Stimulated activated CD4-positive, alpha-beta T cell treated with anti-CD3 and anti-CD28 coated beads, Interleukin-4, amount 100 ng/mL, for 1 hour (primary cell): ENCODE measurements around the gene TMEM80.
"Not testable (repeated sequence)": the region's sequence is repeated elsewhere in the genome, so short reads cannot be mapped to it uniquely, and the experiment has no call there.

Experiments
- DNase-seq: peaks from one replicate; pipeline ENCODE4 v3.0.0-alpha.2; 2020

The TMEM80 gene

DNA sequence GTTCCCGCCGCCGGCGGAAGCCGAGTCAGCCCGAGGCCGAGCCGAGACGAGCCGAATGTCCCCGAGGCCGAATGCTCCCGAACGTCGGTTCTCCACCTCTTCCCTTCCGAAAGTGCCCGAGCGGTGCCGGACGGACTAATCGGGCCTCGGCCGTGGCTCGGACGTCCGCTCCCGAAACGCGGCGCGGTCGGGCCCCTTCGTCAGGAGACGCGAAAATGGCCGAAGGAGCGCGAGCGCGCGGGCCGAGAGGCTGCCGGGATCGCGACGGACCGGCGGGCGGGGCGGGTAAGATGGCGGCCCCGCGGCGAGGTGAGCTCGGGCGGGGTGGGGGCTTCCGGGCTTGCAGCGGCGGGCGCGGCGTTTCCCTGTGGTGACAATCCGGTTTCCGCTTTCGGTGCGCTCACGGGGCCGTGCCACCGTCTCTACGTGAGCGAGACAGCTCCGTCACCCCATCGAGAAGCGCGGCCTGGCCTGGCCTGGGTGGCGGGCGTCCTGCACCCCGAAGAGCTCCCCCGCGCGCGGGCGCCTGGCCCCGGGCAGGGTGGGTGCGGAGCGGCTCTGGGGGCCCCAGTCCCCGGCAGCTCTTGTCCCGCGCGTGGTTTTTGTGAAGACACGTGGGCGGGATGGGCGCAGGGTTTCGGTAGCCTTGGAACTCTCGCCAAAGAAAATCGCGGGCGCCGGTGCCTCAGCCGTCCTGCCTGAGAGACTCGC is at the start of gene TMEM80:
Gene TMEM80 (plus strand): TSS at position 279 of the 711 bp plus-strand sequence. CDS start 12 bp downstream, at position 291.
- peak; percentile 98 for DNase-seq

DNA sequence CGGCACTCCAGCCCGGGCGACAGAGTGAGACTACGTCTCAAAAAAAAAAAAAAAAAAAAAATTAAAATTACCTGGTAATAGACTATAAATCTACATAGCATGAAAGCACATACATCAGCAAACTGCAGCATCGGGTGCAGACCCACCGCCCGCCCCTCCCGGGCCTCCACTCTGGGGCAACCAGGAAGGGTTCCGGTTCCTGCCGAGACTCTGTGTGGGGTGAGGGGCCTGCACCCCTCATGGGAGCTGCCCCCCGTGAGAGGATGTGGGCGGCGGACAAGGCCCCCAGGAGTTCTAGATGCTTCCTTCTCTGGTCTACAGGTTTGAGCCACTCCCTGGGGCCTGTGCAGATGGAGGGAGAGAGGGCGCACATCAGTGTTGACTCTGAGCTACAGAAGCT is 49.4 kb upstream of the TMEM80 start:
- DNase-seq, result no peak

DNA sequence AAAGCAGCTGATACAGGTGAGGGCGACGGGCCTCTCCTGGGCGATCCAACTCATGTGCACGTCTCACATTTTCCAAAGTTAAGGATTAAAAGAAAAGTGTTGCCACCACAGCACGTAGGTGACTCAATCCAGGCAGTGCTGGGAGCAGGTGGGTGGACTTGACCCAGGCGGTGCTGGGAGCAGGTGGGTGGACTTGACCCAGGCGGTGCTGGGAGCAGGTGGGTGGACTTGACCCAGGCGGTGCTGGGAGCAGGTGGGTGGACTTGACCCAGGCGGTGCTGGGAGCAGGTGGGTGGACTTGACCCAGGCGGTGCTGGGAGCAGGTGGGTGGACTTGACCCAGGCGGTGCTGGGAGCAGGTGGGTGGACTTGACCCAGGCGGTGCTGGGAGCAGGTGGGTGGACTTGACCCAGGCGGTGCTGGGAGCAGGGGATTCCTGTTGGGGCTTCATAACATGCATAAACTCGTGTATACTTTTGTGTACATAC is 47.9 kb upstream of the TMEM80 start:
- DNase-seq, result not testable (repeated sequence)

DNA sequence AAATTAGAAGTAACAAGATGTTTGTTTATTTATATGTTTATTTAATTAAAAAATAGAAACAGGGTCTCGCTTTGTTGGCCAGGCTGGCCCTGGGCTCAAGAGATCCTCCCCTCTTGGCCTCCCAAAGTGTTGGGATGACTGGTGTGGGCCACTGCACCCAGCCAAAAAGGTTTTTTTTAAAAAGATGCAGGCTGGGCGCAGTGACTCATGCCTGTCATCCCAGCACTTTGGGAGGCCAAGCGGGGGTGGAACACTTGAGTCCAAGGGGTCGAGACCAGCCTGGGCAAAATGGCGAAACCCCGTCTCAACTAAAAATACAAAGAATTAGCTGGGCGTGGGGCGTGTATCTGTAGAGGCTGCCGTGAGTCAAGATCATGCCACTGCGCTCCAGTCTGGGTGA is 45.1 kb upstream of the TMEM80 start:
- DNase-seq, result no peak

DNA sequence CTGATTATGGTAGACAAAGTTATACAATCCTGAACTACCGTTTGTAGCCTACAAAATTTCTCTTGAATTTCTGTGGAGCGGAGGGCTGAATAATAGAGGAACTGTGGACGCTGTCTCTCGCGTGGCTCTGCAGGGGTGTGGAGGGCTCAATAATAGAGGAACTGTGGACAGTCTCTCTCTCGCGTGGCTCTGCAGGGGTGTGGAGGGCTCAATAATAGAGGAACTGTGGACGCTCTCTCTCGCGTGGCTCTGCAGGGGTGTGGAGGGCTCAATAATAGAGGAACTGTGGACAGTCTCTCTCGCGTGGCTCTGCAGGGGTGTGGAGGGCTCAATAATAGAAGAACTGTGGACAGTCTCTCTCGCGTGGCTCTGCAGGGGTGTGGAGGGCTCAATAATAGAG is 42.5 kb upstream of the TMEM80 start:
- not testable (repeated sequence) for DNase-seq

DNA sequence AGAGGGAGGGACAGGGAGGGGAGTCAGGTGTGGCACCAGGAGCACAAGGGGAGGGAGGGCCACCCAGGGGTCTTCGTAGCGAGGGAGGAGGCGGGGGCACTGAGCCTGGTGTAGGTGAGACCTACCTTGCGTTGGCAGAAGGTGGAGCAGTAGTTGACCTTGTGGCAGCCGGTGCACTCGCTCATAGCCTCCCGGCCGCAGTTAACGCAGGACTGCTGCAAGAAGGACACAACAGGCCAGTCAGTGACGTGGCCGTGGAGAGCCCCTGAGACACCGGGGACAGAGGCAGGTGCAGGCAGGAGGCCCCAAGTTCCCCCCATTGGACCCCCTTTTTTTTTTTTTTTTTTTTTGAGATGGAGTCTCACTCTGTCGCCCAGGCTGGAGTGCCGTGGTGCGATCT is 41.8 kb upstream of the TMEM80 start:
- DNase-seq, result no peak

DNA sequence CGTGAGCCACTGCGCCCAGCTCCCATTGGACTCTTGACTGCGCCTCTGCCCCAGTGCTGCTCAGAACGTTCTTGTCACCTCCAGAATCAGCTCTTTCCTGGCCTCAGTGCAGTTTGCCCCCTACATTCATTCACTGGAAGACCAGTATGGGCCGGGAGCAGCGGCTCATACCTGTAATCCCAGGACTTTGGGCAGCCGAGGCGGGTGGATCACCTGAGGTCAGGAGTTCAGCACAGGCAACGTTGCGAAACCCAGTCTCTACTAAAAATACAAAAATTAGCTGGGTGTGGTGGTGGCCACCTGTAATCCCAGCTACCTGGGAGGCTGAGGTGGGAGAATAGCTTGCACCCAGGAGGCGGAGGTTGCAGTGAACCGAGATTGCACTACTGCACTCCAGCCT is 41.2 kb upstream of the TMEM80 start:
- DNase-seq, result not testable (repeated sequence)

DNA sequence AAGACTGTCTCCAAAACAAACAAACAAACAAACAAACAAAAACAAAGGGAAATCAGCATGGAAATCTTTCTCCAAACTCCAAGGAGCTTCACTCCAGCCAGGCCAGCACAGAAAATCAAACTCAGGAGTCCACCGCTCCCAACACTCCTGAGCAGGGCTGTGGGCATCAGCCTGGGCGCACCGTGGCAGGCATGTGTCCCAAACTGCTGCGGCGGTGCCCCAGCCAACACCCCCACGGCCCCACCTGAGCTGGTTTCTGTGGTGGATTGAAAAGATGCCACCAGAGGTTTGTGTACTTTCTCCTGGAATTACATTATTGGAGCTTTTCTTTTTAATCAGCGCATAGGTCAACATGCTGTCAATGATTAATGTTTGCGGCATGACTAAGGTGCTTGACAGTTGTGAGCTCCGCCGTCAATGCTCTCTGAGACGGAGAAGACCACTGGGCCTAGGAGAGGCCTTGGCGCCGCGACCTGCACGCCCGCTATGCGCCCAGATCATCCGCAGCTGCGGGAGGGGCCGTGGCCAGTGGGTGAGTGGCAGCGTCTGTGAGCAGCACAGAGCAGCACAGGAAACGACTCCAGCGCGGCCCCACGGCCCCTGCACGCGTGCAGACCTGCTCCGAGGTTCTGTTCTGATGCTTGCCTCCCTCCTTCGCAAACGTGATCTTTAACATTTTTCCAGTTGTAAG is 40.4 kb upstream of the TMEM80 start:
- DNase-seq, result no peak

DNA sequence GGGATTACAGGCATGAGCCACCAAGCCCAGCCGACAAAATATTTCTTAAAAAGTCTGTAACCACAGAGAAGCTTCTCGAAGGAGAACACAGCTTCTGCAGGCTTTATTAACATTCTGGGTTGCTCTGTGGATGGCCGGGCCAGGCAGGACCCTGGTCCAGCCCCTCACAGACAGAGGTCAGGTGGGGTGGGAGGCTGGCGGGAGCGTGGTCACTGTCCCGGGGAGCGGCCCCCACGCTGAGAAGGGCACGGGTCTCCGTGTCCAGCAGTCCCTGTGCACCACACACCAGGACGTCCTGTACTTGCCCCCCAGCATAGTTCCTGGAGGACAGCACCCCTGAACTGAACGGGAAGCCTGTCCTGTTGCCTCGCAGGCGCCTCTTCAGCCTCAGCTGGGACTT is 39.2 kb upstream of the TMEM80 start:
- DNase-seq, result no peak

DNA sequence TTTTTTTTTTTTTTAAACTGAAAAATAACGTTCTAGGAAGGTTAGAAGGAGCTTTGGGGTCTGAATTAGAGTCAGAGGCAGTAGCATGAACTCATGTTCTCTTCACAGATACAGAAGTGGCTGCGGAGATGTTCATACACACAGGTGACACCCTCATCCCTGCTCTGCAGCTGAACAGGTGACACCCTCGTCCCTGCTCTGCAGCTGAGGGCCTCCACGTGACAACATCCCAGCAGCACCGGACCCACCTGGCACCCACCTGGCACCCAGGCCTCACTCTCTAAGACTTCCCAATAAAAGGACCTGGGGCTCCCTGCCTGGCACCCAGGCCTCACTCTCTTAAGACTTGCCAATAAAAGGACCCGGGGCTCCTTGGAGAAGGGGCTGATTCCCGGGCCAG is 38.8 kb upstream of the TMEM80 start:
- DNase-seq, result no peak

DNA sequence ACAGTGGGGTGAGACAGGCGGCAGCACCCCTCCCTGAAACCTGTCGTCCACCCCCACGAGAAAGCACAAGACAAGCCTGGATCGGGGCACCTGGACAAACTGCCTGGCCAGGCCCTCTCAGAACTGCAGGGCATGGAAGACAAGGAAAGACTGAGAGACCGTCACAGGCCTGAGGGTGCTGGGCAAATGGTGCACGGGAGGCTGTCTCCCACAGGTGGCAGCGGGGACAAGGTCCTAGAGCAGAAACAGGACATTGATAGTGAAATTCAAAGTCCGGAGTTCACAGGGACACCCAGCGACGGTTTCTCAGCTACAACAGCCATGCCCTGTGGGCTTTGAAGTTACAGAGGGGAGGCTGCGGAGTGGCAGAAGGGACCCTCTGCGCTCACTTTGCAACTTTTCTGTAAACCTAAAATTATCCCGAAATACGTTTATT is 37.9 kb upstream of the TMEM80 start:
- no peak for DNase-seq

DNA sequence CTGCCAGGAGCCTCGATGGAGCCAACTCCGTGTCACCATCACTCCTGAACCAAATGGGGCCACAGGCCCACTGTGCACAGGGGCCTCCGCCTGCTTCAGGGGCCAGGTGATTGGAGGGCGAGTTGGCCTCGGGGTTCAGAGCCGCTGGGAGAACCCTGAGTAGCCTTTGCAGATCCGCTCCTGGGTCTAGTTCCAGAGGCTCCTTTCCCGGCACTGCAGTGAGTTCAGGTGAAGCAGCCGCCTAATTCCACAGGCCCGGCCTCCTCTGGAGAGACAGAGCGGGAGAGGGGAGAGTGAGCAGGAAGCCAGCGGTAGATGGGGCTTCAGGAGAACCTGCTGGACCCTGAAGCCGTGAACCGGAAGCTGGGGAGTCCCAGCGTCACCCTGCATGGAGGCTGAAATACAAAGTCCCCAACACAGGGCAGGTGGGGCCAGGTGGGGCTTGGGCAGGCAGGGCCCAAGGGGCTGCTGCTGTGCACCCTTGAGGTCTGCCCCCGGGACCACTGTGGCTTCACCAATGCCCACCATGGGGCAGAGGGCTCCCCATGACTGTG is 36.0 kb upstream of the TMEM80 start:
- no peak for DNase-seq

DNA sequence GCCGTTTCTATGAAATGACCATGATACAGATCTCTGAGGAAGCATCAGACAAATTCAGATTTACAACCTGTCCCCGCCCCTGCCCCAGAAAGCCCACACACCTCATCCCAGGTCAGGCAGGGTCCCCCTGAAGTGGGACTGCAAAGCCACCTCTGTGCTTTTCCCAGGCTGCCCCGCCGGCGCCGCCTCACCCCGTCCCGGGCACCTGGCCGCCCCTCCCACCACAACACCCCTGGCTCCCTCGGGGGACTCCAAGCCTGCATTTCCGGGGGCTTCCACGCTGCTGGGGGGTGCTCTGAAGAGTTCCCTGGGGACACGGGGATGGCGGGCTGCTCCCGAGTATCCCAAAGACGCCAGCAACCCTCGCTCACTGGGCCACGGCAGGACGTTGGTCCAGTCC is 35.3 kb upstream of the TMEM80 start:
- DNase-seq, result no peak

DNA sequence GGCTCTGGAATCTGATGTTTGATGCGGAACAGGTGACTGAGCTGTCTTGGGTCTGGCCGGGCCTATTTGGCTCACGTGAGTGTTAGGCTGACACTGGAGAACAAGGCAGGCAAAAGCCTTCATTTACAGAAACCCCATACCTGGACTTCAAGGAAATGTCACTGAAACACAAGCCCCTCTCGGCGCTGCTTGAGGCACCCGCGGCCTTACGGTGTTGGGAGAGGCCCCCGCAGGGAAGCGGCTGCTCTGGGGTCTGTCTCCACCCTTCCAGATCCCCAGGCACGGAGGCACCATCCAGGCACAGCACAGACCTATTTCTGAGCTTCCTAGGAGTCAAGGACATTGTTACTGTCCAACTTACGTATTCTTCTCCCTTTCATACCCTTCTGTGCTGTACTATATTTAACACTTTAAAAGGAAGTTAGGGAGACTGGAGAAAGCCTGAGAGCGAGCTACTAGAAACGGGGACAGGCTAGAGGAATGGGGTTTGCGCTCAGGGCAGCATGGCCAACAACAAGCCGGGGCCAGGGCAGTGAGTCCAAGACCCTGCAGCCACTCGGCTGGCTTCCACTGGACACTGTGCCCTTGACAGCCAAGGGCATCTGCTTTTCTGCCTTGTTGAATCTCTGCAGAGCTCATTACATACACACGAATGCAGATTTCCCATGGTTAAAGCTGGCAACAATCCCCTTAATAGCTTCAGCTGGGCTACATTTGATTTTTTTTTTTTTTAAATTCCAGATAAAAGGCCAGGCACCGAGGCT is 34.8 kb upstream of the TMEM80 start:
- no peak for DNase-seq

DNA sequence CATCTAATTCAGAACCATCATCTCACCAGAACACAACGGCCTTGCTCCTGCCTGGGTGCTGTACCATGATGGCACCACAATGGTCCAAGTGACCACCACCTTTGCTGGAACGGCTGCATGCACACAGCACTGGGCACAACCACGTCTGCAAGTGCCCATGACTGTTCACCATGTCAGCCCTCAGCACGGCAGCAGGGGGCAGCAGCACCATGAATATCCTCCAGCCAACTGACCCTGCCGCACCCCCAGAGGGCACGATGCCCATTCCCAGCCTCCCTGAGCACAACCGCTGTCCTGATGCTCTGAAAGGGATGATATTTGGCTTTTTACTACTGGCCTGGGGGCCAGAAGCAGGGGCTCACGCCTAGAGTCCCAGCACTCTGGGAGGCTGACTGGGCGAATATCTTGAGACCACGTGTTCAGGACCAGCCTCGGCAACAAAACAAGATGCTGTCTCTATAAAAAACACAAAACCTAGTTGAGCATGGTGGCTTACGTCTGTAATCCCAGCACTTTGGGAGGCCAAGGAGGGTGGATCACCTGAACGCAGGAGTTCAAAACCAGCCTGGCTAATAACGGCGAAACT is 32.8 kb upstream of the TMEM80 start:
- DNase-seq, result peak; percentile 36

DNA sequence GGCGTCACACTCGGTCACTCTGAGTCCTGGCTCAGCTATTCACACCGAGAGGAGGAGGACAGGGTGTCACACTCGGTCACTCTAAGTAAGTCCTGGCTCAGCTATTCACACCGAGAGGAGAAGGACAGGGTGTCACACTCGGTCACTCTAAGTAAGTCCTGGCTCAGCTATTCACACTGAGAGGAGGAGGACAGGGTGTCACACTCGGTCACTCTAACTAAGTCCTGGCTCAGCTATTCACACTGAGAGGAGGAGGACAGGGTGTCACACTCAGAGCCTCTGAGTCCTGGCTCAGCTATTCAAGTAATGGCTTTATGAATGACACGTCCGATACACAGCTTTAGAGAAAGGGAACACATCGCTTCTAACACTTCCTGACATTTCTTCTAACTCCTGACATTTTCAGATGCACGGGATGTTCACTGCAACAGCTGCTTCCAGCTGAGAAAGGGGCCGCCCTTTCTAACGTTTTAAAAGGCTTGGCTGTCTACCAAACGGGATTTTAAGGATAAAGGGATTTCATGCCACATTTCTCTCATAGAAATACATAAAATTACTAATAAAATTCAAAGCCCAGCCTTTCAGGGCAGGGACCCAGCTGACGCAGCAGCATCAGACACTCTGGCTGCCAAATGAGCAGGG is 30.4 kb upstream of the TMEM80 start:
- DNase-seq, result no peak

DNA sequence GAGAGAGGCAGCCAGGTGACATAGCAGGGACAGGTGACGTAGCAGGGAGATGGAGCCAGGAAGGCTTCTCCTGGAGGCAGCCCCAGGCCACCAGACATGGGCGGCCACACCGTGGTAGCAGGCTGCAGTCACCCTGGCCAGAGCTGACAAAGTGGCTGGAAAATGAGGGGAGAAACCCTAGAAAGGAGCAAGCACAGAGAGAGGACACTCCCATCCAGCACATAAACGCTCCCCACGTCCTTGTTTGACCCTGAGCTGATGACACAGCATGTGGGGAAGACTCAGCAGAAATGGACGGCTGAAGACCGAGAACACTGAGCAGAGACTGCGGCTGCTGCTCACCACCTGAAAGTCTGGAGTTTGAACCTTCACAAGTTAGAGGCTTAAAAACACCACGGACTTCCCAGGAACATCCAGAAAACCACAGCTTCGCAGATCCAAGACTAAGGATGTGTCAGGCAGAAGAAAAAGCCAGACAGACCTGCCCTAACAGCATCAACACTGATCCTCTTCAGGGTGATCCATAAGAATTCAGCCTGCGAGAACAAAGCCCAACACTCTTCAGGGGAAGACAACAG is 29.8 kb upstream of the TMEM80 start:
- DNase-seq, result no peak

DNA sequence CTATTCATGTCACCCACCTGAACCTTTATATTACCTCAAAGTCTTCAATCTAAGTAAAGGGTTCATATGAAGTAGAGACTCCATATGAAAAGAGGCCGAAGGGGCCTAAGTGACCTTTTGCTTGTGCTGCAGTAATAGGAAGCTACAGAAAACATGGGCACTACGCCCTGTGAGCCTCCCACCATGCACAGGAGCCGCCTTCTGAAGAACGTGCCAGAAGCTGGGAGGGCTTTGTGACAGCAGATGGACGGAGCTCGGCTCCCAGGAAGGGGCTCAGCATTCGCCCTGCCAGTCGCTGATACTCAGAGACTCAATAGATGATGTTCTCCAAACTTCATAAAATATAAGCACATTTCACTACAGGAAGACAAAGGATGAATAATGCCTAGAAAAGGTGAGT is 21.8 kb upstream of the TMEM80 start:
- no peak for DNase-seq

DNA sequence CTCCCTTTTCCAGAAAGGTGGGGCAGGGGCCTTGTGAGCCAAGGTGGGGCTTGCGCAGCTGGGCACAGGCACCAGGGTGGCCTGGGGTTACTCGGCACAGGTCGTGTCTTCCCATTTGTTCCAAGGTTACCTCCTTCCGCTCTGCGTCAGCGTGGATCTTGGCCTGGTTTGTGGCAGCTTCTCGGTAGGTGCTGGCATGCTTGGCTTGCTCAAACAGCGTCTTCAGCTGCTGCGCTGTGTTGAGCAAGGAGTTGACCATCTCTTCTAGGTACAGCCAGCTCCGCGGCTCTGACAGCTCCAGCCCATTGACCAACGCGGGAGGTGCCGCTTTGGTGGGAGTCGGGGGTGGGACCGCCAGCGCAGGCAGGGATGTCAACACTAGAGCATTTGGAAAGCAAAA is 21.2 kb upstream of the TMEM80 start:
- no peak for DNase-seq

DNA sequence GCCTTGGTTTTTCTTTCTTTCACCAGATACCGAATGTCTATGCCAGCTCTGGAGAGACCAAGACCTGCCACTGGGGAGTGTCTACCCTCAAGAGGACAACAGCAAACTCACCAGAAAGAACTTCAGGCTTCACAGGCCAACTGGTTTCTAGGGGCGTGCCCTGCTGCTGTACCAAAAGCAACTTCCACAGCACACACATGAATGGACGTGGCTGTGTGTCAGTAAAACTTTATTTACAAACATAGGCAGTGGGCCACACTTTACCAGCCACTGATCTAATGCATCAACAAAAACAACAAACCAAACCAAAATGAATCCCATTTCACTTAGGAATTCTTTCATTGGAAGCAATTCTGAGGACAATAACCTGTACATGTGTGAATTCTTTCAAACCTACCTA is 17.3 kb upstream of the TMEM80 start:
- no peak for DNase-seq

DNA sequence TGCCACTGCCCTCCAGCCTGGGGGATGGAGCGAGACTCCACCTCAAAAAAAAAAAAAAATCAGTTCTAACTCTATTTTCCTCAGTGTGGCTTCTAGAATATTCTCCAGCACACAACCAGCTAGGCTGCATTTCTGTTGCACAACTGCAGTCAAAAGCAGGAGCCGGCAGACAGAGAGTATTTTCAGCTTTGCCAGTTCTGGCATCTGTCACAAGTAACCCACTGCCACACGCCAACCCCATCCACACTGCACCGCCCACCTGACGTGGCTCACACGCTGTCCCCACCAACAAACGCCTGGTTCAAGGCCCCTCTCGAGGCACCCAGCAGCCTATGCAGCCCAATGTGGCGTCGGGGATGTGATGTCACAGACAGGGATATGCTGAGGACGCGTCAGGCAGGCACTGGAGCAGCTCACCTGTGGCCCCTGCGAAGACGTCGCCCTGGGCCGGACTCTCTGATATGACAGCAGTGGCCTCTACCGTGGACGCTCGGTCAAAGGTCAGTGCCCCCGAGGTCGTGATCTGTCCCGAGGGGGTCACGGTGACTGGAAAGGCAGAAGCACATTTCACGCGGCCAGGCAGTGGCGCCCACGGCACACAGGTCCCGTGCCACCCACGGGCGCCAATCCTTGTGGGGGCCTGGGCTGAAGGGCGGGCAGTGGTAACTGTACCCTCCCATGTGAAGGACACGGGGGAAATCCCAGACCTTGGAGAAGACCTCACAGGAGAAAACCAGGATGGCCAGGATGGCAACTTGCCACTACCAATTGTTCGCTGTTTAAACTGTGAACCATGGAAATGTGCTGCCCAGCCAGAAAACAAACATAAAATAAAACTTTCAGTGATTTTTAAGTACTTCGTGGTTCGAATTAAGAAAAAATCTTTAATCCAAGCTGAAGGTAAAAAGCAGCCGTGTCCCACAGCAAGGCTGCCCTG is 16.1 kb upstream of the TMEM80 start:
- no peak for DNase-seq
